VCaP (cell line): ENCODE results near the gene TOMM20.
A peak's percentile ranks its signal among the peaks of the same experiment; 100 is the strongest.
"Not testable (repeated sequence)": the region's sequence is repeated elsewhere in the genome, so short reads cannot be mapped to it uniquely, and the experiment has no call there.

Experiments used
- H3K27ac ChIP-seq: fragments of 450-650 bp; 2 replicates; pipeline ENCODE4 v1.5.1; 2017
- CTCF ChIP-seq: fragments of 450-650 bp; conservative IDR thresholded peaks from 2 replicates; pipeline ENCODE4 v1.5.1; 2017; ENCODE audit warnings: mild to moderate bottlenecking, moderate library complexity

The TOMM20 gene

GRCh38 chr1:235074523-235075047, 54.1 kb downstream of the TOMM20 start:
- H3K27ac ChIP-seq, result peak overlapping the region; percentile 57
- no peak for TF ChIP-seq CTCF

DNA sequence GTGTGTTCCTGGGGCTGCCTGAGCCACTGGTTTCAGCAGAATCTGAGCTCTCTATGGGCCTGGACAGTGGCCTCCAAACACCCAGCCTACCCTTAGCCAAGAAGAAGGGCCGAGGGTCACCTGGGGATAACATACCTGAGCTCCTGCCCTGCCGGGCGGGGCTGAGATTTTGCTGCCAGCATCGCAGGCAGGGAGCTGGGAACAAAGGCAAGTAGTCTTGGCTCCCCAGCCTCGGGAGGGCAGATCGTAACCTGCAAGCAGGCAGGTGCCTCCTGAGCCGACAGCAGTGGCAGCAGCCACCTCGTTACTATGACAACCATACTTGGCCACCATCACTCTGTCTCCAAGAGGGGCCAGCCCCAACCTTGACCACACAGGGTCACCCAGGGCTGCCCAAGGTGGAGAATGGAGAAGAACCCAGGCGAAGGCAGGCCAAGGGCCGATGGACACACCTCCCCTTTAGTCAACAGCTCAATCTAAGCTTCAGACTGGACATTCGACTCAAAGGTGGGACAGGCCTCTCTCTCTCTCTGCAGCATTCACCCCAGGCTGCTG, 54.6 kb downstream of the TOMM20 start:
- H3K27ac ChIP-seq, result peak overlapping the region; percentile 57
- no peak for TF ChIP-seq CTCF

GRCh38 chr1:235073331-235073967, 55.2 kb downstream of the TOMM20 start:
- TF ChIP-seq CTCF, result no peak
- peak overlapping the region; percentile 57; the same call in 1 of the 2 replicates for H3K27ac ChIP-seq

DNA sequence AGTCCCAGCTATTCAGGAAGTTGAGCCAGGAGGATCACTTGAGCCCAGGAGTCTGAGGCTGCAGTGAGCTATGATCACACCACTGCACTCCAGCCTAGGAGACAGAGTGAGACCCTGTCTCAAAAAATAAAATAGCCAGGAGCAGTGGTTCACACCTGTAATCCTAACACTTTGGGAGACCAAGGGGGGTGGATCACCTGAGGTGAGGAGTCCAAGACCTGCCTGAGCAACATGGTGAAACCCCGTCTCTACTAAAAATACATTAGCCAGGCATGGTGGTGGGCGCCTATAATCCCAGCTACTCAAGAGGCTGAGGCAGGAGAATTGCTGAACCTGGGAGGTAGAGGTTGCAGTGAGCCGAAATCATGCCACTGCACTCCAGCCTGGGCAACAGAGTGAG, 56.1 kb downstream of the TOMM20 start:
- H3K27ac ChIP-seq, result not testable (repeated sequence)

DNA sequence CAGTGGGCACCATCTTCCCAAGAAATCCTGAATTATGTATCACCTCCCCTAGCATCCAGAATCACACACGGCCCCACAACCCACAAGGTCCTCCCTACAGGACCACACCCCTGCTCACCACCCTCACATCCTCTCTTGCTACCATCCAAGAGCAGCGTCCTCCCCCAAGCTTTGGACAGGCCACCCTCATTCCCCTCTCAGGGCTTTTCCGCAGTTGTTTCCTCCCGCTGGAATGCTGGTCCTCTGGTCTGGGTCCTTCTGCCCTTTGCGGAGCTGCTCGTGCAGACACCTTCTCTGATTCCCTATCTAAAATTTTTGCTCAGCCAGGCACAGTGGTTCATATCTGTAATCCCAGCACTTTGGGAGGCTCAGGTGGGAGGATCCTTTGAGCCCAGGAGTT, 56.5 kb downstream of the TOMM20 start:
- no peak for TF ChIP-seq CTCF
- no peak overlapping the region for H3K27ac ChIP-seq

DNA sequence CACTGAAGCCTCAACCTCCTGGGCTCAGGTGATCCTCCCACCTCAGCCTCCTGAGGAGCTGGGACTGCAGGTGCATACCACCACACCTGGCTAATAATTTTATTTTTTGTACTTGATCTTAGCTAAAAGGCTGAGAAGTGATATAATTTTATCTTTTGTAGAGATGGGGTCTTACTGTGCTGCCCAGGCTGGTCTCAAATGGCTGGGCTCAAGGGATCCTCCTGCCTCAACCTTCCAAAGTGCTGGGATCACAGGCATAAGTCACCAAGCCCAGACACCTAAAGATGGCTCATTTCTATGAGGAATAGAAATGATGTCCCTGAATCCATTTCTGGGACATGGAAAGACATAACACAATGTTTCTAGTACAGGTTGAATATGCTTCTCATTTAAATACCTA, 57.8 kb downstream of the TOMM20 start:
- no peak for TF ChIP-seq CTCF
- H3K27ac ChIP-seq, result peak overlapping the region; percentile 60; the same call in 1 of the 2 replicates

DNA sequence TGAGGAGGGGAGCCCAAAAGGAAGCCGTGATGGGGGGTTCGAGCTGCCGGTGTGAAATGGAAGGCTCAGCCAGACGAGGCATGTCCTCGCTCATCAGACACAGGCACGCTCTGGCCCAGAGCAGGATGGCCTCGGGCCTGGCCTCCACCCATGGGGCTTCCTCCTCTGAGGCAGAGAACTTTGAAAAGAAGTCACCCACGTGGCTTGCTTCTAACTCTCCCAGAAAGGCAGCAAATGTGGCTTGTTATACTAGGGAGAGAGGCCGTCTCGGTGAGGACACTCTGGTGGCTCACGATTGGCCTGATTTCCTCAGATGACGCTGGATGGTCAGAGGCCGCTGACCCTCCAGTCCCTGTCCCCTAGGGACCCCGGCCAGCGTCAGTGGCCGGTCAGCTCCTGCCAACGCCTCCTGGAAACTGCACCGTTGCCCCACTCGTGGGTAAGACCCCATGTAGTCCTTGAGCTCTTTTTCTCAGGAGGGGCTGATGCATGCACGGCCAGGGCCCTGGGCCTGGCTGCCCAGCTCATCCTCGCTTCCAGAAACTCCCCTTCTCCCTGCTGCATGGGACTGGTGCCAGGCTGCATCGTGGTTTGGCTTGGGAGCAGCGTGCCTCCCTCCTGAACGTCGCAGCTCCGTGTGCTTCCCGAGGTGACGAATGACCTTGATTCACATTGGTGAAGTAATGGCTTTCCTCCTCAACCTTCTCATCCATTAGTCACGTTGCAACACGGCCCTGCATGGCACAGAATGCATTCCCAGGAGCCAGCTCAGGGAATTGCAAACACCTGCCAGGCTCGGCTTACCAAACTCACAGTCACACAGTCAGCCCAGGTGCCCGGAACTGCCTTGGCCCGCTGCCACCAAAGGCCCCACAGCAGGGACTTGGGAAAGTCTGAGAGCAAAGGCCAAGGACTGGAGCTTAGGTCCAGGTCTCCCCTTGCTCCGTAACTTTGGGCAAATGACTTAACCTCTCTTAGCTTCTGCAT, 58.8 kb downstream of the TOMM20 start:
- H3K27ac ChIP-seq, result peak overlapping the region; percentile 60
- TF ChIP-seq CTCF, result no peak
